BE2C (cell line): Measurements from ENCODE around the gene RECK.

ENCODE experiments used
- DNase-seq: peaks from one replicate; pipeline ENCODE4 v3.0.0-alpha.2; 2020
- H3K27me3 ChIP-seq: fragments of 250-450 bp; sonication (Bioruptor Pico); 2 replicates; pipeline ENCODE4 v1.5.1; 2020; ENCODE audit warnings: mild to moderate bottlenecking
- H3K36me3 ChIP-seq: fragments of 250-450 bp; sonication (Bioruptor Pico); 2 replicates; pipeline ENCODE4 v1.5.1; 2020; ENCODE audit warnings: mild to moderate bottlenecking
- H3K4me1 ChIP-seq: fragments of 250-450 bp; sonication (Bioruptor Pico); 2 replicates; pipeline ENCODE4 v1.5.1; 2020
- H3K4me3 ChIP-seq: 2 replicates; pipeline ENCODE4 v1.5.1; 2011; ENCODE audit warnings: low read depth, low read length
- H3K9me3 ChIP-seq: fragments of 250-450 bp; sonication (Bioruptor Pico); 2 replicates; pipeline ENCODE4 v1.5.1; 2020
- TF ChIP-seq, protein P1 (sequence below): IDR thresholded peaks from 2 replicates; pipeline ENCODE4 v1.5.1; 2012; ENCODE audit warnings: mild to moderate bottlenecking, low read depth, low read length

RECK gene

DNA sequence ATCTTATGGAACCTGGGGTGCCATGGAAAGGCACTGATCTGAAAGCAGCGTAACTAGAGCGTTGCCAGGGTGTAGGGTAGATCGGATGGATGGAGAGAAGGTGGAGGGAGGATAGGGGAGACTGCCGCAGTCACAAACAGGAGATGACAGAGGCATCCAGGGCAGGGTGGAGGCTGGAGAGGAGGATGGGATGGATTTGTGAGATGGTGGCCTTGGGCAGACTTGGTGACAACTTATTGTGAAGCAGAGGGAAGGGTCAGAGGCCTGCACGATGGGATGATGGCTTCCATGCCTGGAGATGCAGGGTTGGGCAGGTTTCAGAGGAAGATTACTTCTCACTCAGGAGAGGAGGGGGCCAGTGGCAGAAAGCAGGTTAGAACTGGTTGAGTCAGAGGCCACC, 102.2 kb downstream of the RECK start:
- Histone ChIP-seq H3K4me1 (no peaks in the 10 kb centered on the region; the same call in 1 of the 2 replicates), H3K4me3 (no peak overlapping the region), H3K36me3 (no peaks in the 10 kb centered on the region), H3K27me3 (no peaks in the 10 kb centered on the region), H3K9me3 (no peaks in the 10 kb centered on the region)
- TF ChIP-seq, protein P1, sequence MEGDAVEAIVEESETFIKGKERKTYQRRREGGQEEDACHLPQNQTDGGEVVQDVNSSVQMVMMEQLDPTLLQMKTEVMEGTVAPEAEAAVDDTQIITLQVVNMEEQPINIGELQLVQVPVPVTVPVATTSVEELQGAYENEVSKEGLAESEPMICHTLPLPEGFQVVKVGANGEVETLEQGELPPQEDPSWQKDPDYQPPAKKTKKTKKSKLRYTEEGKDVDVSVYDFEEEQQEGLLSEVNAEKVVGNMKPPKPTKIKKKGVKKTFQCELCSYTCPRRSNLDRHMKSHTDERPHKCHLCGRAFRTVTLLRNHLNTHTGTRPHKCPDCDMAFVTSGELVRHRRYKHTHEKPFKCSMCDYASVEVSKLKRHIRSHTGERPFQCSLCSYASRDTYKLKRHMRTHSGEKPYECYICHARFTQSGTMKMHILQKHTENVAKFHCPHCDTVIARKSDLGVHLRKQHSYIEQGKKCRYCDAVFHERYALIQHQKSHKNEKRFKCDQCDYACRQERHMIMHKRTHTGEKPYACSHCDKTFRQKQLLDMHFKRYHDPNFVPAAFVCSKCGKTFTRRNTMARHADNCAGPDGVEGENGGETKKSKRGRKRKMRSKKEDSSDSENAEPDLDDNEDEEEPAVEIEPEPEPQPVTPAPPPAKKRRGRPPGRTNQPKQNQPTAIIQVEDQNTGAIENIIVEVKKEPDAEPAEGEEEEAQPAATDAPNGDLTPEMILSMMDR = no peak
- DNase-seq = no peak

DNA sequence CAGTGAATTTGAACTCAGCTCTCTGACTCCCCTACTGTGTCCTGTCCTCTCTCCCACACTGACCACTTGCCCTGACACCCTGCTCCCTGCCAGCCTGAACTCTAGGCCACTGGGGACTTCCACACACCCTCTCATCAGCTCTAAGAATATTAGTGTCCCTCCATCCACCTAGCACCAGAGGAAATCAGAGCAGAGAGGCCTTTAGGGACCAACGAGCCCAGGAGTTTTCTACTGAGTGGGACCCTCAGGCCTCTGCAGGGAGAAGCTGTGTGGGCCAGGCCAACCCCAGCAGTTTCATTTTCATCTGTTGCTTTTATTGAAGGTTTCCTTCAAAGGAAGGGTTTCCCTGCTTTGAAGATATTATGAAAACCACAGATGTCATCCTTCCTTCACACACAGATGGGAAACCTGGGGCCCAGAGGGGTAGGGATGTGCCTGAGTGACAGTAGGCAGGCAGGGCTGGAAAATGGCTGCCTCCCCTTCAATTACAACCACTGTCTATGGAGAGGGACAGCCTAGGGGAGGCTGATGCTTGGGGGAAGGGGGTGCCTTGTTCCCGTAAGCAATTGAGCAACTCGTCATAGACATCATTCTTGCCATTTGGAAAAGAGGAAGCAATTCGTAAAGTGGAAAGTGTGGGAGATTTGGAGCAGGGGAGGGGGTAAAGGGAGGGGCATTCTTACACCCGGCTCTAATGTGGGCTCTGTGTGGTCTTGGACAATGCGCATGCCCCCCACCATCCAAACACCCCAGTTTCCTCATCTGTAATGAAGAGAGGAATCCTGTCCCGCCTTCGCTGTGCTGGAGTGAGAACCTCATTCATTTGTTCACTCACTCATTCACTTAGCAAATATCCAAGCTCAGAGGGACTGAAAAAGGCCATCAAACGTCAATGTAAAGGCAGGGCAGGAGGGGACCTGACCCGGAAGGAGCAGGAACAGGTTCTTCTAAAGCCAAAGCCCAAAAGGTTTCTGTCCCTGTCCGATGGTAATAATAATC, 103.7 kb downstream of the RECK start:
- DNase-seq = no peak
- Histone ChIP-seq H3K36me3 (no peaks in the 10 kb centered on the region), H3K4me3 (no peak overlapping the region), H3K4me1 (no peaks in the 10 kb centered on the region; the same call in 1 of the 2 replicates), H3K9me3 (no peaks in the 10 kb centered on the region), H3K27me3 (no peaks in the 10 kb centered on the region)
- TF ChIP-seq, protein P1 = no peak

DNA sequence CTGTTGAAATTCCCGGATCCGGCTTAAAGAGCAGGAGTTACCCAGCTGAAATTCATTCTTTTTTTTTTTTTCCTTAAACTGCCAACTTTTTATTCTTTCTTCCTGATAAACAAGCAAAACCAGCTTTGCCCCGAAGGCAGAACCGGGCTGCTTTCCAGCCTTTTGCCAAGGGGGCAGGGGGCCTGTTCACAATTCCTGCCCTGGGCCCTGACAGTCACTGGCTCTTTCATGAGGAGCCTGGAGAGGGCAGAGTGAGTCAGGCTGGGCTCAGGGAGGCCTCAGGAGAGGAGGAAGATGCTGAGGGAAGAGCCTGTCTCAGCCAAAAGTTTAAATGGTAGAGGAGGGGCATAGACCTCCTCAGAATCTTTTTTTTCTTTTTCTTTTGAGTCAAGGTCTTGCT, 104.6 kb downstream of the RECK start:
- H3K27me3 ChIP-seq = no peaks in the 10 kb centered on the region
- H3K4me3 ChIP-seq = no peak overlapping the region

DNA sequence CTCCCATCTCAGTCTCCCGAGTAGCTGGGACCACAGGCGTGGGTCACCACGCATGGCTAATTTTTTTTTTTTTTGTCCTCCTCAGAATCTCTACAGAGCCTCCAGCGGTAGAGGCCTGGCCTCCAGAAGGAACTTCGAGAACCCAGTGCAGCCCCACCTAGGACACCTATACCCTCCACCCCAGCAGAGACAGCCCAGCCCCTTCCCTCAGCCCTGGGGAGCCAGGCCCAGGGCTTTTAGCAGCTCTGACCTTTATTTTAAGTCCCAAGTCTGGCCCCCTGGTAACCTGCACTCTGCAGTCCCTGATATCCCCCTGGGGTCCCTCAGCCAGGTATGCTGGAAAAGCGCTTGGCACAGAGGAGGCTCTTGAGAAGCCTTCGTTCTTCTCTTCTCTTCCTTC, 105.0 kb downstream of the RECK start:
- no peaks in the 10 kb centered on the region for H3K27me3 ChIP-seq
- DNase-seq = no peak
- no peaks in the 10 kb centered on the region for H3K4me1 ChIP-seq
- H3K4me3 ChIP-seq = no peak overlapping the region
- H3K9me3 ChIP-seq = no peaks in the 10 kb centered on the region
- H3K36me3 ChIP-seq = no peaks in the 10 kb centered on the region
- TF ChIP-seq, protein P1 = no peak

More for the DNA sequence above, 104.6 kb downstream of the RECK start:
- no peaks in the 10 kb centered on the region for H3K36me3 ChIP-seq
- DNase-seq = peak; percentile 55
- no peaks in the 10 kb centered on the region for H3K9me3 ChIP-seq
- TF ChIP-seq, protein P1 = peak; percentile 55
- no peaks in the 10 kb centered on the region for H3K4me1 ChIP-seq

DNA sequence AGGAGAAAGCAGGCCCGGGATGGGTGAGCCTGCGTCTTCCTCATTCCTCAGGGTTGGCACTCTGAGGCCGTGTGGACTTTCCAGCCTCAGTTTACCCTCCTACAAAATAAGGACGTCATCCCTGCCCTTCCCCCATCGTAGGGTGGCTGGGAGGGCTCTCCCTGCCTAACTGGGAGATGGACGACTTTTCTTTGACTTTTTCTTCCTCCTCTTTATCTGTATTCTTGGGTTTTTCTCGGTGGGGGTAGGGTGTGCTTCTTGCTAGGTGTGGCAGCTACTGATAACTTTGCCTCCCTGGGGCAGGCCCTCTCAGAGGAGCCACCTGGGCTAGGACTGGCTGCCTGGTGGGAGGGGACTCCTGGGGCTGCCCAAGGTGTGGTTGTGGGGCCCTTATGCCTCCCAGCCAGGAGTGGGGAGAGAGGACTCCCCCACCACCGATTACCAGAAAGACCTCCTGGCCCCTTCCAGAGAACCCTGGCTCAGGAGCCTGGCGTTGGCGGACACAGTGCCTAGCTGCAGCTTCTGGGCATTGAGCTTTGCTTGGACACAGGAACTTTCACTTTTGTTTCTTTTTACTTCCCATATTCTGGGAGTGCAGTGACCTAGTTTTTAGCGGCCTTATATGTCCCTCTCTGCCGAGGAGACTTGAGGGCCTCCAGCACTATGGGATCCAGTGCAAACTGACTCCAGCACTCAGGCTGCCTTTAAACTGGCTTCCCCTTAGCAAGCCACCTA, 106.0 kb downstream of the RECK start:
- TF ChIP-seq, protein P1 = no peak
- no peak for DNase-seq
- H3K27me3 ChIP-seq = no peaks in the 10 kb centered on the region
- no peaks in the 10 kb centered on the region for H3K4me1 ChIP-seq
- H3K9me3 ChIP-seq = no peaks in the 10 kb centered on the region
- no peak overlapping the region for H3K4me3 ChIP-seq
- no peaks in the 10 kb centered on the region for H3K36me3 ChIP-seq
